Measurements from ENCODE around the gene GABRA5. TPM values are rescaled to one million over a fixed set of nuclear protein-coding genes. Genes with fewer than 3 reads are reported as not detected.

The GABRA5 gene
- total and polyA plus RNA-seq, 2 donors (not counting 1 experiment from before 2014, with no cell fraction given): not detected

DNA sequence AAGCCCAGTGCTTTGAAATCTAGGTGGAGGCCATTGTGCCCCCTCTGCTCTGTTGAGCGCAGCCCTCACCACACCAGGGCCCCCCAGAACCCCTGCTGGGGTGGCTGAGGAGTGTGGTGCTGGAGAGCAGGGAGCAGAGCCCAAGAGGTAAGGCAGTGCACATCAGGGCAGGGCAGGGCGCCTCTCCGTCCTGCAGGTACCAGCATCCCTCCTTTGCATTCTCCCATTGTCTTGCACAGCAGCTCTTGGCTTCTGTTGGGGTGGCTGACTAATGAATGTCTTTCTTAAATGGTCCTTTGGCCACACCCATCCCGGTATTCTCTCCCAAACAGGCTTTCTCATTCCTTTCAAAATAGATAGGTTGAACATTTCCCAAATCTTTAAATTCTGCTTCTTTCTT, 62.7 kb downstream of the GABRA5 start:
- no peak for TF ChIP-seq EZH2 (IDR thresholded peaks at IDR 0.05; ENCODE audit: borderline replicate concordance, insufficient read depth, low read depth, low read length, poor library complexity, severe bottlenecking)
- TF ChIP-seq CTCF (IDR thresholded peaks at IDR 0.05): no peak
- Histone ChIP-seq H3K4me2 (replicated peaks; ENCODE audit: low read depth, low read length, poor library complexity, severe bottlenecking) (no peak overlapping the region), H2AFZ (ENCODE audit: insufficient read depth, low read depth, low read length, poor library complexity, severe bottlenecking) (no peak overlapping the region), H3K9ac (ENCODE audit: low read length) (no peak overlapping the region), H4K20me1 (ENCODE audit: control insufficient read depth, insufficient read depth, low read length, poor library complexity, severe bottlenecking) (no peaks in the 10 kb centered on the region), H3K27me3 (replicated peaks in 1 of 4; ENCODE audit: control extremely low read depth in 1 of 4, control insufficient read depth in 3 of 4, insufficient read depth in 4 of 4, low read length in 3 of 4) (no peaks in the 10 kb centered on the region), H3K4me3 (ENCODE audit: control extremely low read depth in 1 of 5, extremely low read depth in 1 of 5, insufficient read depth in 1 of 5, low read depth in 2 of 5, low read length in 4 of 5) (no peak overlapping the region), H3K36me3 (replicated peaks in 1 of 2; ENCODE audit: control extremely low read depth in 1 of 2, control insufficient read depth in 1 of 2, extremely low read depth in 1 of 2, insufficient read depth in 2 of 2, low read length in 1 of 2) (no peaks in the 10 kb centered on the region), H3K9me3 (ENCODE audit: control extremely low read depth in 1 of 3, control insufficient read depth in 2 of 3, insufficient read depth in 1 of 3, low read length in 2 of 3) (peaks cover 0 to 4% (median 0%) of the 10 kb centered on the region in 3 donors), H3K27ac (ENCODE audit: low read length in 2 of 2) (no peak overlapping the region), H3K79me2 (ENCODE audit: control insufficient read depth, insufficient read depth, low read length) (no peaks in the 10 kb centered on the region), H3K4me1 (ENCODE audit: control insufficient read depth in 2 of 2, insufficient read depth in 2 of 2, low read length in 2 of 2) (no peaks in the 10 kb centered on the region)
- CTCF ChIA-PET: no interaction called here
- Mint-ChIP-seq H3K4me1 (no peaks in the 10 kb centered on the region), H3K9me3 (ENCODE audit: insufficient read depth) (peaks cover 4% of the 10 kb centered on the region), H3K4me3 (no peak overlapping the region), H3K27ac (no peak overlapping the region), H3K27me3 (no peaks in the 10 kb centered on the region)
- WGBS (ENCODE audit: insufficient coverage): 86% methylated on average over 3 of the region's 4 CpGs
- intact Hi-C loops (cut with micrococcal nuclease): no loop called here
- no peak for ATAC-seq (ENCODE audit: low read depth)
- DNase-seq: no peak
- POLR2A ChIA-PET: no interaction called here

DNA sequence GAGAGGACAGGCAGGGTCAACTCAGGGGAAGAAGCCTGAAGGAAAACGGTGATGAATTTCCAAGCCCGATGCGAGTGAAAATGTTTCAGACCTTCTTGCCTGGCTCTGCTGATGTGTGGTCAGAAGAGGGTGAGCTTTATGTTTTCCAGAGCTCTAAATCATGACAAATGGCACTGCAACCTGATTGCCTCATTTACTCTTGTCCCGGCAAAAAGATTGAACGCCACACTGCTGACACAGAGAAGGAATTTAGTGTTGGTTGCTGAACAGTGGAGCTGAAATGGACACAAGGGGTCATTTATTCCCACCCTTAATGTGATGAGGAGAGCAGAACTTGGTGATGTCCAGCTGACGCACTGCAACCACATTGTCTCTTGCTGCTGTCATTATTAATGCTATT, 68.0 kb downstream of the GABRA5 start:
- CTCF ChIA-PET: no interaction called here
- H3K36me3 ChIP-seq (replicated peaks in 1 of 2; ENCODE audit: control extremely low read depth in 1 of 2, control insufficient read depth in 1 of 2, extremely low read depth in 1 of 2, insufficient read depth in 2 of 2, low read length in 1 of 2): no peaks in the 10 kb centered on the region
- H3K27me3 Mint-ChIP-seq: no peaks in the 10 kb centered on the region
- H4K20me1 ChIP-seq (ENCODE audit: control insufficient read depth, insufficient read depth, low read length, poor library complexity, severe bottlenecking): no peaks in the 10 kb centered on the region
- H3K9ac ChIP-seq (ENCODE audit: low read length): no peak overlapping the region
- no peaks in the 10 kb centered on the region for H3K4me1 ChIP-seq (ENCODE audit: control insufficient read depth in 2 of 2, insufficient read depth in 2 of 2, low read length in 2 of 2)
- 89% methylated on average over 5 of the region's 6 CpGs for WGBS (ENCODE audit: insufficient coverage)
- H3K4me3 ChIP-seq (ENCODE audit: control extremely low read depth in 1 of 5, extremely low read depth in 1 of 5, insufficient read depth in 1 of 5, low read depth in 2 of 5, low read length in 4 of 5): no peak overlapping the region
- POLR2A ChIA-PET: no interaction called here
- no peaks in the 10 kb centered on the region for H3K27me3 ChIP-seq (replicated peaks in 1 of 4; ENCODE audit: control extremely low read depth in 1 of 4, control insufficient read depth in 3 of 4, insufficient read depth in 4 of 4, low read length in 3 of 4)
- peaks cover 0 to 12% (median 0%) of the 10 kb centered on the region in 3 donors for H3K9me3 ChIP-seq (ENCODE audit: control extremely low read depth in 1 of 3, control insufficient read depth in 2 of 3, insufficient read depth in 1 of 3, low read length in 2 of 3)
- H3K4me2 ChIP-seq (replicated peaks; ENCODE audit: low read depth, low read length, poor library complexity, severe bottlenecking): no peak overlapping the region
- no peak overlapping the region for H3K27ac Mint-ChIP-seq
- H3K9me3 Mint-ChIP-seq (ENCODE audit: insufficient read depth): peaks cover 6% of the 10 kb centered on the region
- TF ChIP-seq EZH2 (IDR thresholded peaks at IDR 0.05; ENCODE audit: borderline replicate concordance, insufficient read depth, low read depth, low read length, poor library complexity, severe bottlenecking): no peak
- no peak for TF ChIP-seq CTCF (IDR thresholded peaks at IDR 0.05)
- ATAC-seq (ENCODE audit: low read depth) (no peak), DNase-seq (no peak)
- no peak overlapping the region for H3K4me3 Mint-ChIP-seq
- H3K4me1 Mint-ChIP-seq: no peaks in the 10 kb centered on the region
- intact Hi-C loops (cut with micrococcal nuclease): no loop called here
- H3K79me2 ChIP-seq (ENCODE audit: control insufficient read depth, insufficient read depth, low read length): no peaks in the 10 kb centered on the region
- no peak overlapping the region for H3K27ac ChIP-seq (ENCODE audit: low read length in 2 of 2)
- no peak overlapping the region for H2AFZ ChIP-seq (ENCODE audit: insufficient read depth, low read depth, low read length, poor library complexity, severe bottlenecking)

All from B cell (primary cell).